ENCODE data around the gene PHYKPL.

- TF ChIP-seq CTCF (IDR thresholded peaks at IDR 0.05) (no peak), CREM (CRISPR knock-in tag; IDR thresholded peaks at IDR 0.05) (no peak), E2F4 (CRISPR knock-in tag; IDR thresholded peaks at IDR 0.05; ENCODE audit: borderline replicate concordance, low read depth) (no peak), TEAD1 (CRISPR knock-in tag; IDR thresholded peaks at IDR 0.05) (no peak), ZNF396 (CRISPR knock-in tag; IDR thresholded peaks at IDR 0.05; ENCODE audit: borderline replicate concordance) (no peak), NFATC4 (CRISPR knock-in tag; IDR thresholded peaks at IDR 0.05) (no peak), NR3C1 (CRISPR knock-in tag; conservative IDR thresholded peaks at IDR 0.05; ENCODE audit: low read depth) (no peak), IRF2 (CRISPR knock-in tag; IDR thresholded peaks at IDR 0.05; ENCODE audit: borderline replicate concordance, low read depth) (no peak), ESRRA (CRISPR knock-in tag; IDR thresholded peaks at IDR 0.05; ENCODE audit: borderline replicate concordance) (no peak), ZNF121 (CRISPR knock-in tag; IDR thresholded peaks at IDR 0.05) (no peak)
- TF ChIP-seq, protein P1, sequence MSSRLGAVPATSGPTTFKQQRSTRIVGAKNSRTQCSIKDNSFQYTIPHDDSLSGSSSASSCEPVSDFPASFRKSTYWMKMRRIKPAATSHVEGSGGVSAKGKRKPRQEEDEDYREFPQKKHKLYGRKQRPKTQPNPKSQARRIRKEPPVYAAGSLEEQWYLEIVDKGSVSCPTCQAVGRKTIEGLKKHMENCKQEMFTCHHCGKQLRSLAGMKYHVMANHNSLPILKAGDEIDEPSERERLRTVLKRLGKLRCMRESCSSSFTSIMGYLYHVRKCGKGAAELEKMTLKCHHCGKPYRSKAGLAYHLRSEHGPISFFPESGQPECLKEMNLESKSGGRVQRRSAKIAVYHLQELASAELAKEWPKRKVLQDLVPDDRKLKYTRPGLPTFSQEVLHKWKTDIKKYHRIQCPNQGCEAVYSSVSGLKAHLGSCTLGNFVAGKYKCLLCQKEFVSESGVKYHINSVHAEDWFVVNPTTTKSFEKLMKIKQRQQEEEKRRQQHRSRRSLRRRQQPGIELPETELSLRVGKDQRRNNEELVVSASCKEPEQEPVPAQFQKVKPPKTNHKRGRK (CRISPR knock-in tag; IDR thresholded peaks at IDR 0.05; ENCODE audit: borderline replicate concordance) = no peak
- TF ChIP-seq, protein P2, sequence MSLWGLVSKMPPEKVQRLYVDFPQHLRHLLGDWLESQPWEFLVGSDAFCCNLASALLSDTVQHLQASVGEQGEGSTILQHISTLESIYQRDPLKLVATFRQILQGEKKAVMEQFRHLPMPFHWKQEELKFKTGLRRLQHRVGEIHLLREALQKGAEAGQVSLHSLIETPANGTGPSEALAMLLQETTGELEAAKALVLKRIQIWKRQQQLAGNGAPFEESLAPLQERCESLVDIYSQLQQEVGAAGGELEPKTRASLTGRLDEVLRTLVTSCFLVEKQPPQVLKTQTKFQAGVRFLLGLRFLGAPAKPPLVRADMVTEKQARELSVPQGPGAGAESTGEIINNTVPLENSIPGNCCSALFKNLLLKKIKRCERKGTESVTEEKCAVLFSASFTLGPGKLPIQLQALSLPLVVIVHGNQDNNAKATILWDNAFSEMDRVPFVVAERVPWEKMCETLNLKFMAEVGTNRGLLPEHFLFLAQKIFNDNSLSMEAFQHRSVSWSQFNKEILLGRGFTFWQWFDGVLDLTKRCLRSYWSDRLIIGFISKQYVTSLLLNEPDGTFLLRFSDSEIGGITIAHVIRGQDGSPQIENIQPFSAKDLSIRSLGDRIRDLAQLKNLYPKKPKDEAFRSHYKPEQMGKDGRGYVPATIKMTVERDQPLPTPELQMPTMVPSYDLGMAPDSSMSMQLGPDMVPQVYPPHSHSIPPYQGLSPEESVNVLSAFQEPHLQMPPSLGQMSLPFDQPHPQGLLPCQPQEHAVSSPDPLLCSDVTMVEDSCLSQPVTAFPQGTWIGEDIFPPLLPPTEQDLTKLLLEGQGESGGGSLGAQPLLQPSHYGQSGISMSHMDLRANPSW (CRISPR knock-in tag; conservative IDR thresholded peaks at IDR 0.05; ENCODE audit: low read depth) = no peak
Measured at GRCh38 chr5:178229861-178230260, 2.7 kb downstream of the PHYKPL start.

Data from WTC11 (cell line).